ENCODE measurements around the gene NWD2.

NWD2 gene

DNA sequence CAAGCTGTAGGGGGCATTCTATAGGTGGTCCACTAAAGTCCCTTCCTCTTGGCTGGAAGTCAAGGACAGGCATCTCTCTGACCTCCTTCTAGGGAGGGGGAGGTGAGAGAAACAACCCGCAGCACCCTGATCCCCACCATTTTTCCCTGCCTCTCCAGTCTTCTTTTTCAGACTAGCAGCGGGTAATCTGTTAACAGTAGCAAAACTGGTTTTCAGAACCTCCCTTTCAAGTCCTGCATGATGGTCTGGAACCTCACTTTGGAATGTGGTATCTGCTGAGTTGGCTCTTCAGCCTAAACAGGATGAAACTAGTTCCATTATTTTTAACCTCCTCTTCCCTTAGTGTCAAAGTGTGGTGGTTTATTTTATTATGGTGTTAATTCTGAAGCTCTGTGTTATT, 196.0 kb downstream of the NWD2 start:
- no peak for DNase-seq (ENCODE audit: low read depth in 2 of 2)

- no peak for DNase-seq (ENCODE audit: low read depth in 2 of 2)
Observed at GRCh38 chr4:37441231-37442061, 196.9 kb downstream of the NWD2 start.

- no peak for DNase-seq (ENCODE audit: low read depth in 2 of 2)
Observed at GRCh38 chr4:37442062-37442323, 197.4 kb downstream of the NWD2 start.

- DNase-seq (ENCODE audit: low read depth in 2 of 2), result no peak
Observed at GRCh38 chr4:37443137-37443536, 198.6 kb downstream of the NWD2 start.

GRCh38 chr4:37445023-37445422, 200.5 kb downstream of the NWD2 start:
- no peak for DNase-seq (ENCODE audit: low read depth in 2 of 2)

DNA sequence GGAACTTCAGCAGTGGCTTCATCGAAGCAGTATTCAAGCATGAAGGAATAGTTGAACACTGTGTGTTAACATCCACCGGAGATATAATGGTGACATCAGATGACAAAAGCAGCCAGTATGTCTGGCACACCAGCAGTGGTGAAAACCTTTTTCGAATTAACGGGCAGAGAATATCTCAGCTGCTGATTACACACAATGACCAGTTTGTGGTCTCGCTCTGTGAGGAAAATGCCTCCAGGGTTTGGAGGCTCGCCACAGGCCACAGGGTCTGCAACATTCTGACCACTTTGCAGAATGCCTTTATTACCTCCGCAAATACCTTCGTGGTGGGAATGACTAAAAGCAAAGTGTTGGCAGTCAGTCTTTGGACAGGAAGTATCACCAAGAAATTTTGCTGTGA, 201.5 kb downstream of the NWD2 start:
- no peak for DNase-seq (ENCODE audit: low read depth in 2 of 2)

GRCh38 chr4:37447886-37448285, 203.3 kb downstream of the NWD2 start:
- DNase-seq (ENCODE audit: low read depth in 2 of 2), result no peak

- DNase-seq (ENCODE audit: low read depth in 2 of 2), result no peak
Observed at GRCh38 chr4:37450309-37450708, 205.8 kb downstream of the NWD2 start.

DNA sequence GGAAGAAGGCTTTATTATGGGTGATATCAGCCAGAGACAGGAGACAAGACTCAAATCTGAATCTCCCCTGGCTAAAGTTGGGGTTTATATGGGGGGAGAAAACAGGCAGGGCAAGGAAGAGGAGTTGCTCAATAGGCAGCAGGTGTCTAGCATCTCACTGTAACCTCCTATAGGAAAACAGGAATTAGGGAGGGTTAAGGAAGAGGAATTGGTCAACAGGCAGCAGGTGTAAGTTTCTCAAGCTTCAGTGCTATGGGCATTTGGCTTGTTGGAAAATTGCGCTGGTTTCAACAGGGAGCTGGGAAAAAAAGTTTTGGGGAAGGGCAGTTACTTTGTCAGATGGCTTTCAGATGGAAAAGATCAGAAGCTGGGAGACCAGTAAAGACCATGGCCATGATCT, 206.4 kb downstream of the NWD2 start:
- no peak for DNase-seq (ENCODE audit: low read depth in 2 of 2)

- no peak for DNase-seq (ENCODE audit: low read depth in 2 of 2)
Observed at GRCh38 chr4:37451656-37452055, 207.1 kb downstream of the NWD2 start.

GRCh38 chr4:37452952-37453280, 208.4 kb downstream of the NWD2 start:
- DNase-seq (ENCODE audit: low read depth in 2 of 2), result peak in 1 of 2 experiments; percentile 33

DNA sequence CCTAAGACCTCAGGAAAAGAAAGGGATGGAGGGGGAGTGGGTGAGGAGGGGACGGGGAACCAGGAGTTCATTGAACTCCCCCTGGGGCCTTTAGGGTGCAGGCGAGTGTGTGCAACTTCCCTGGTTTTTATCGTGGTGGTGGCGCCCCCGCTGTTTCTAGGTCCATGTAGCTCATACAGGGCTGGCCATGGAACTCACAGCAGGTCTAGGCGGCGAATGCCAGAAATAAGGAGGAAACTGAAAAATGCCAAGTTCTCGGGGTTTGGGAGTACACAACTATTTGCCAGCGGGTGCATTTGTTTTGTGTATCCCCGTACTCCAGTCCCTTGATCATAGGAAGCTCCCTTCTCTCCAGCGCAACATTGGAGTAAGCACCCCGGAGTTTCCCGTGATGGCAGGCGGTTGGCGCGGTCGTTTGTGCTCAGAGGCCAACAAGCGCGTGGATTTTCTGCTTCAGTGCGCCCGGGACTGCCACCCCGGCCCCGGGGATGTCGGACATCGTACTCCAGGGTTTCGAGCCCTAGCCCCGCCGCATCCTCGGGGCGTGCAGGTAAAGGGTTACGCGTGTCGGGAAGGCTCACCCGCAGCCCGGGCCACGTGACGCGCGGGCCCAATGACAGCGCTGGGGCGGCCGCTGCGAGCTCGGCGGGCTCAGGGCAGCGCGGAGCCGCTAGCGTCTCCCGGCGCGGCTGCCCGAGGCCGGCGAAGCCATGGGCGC, 208.9 kb downstream of the NWD2 start:
- DNase-seq (ENCODE audit: low read depth in 2 of 2), result peak; percentile 27 to 39

DNA sequence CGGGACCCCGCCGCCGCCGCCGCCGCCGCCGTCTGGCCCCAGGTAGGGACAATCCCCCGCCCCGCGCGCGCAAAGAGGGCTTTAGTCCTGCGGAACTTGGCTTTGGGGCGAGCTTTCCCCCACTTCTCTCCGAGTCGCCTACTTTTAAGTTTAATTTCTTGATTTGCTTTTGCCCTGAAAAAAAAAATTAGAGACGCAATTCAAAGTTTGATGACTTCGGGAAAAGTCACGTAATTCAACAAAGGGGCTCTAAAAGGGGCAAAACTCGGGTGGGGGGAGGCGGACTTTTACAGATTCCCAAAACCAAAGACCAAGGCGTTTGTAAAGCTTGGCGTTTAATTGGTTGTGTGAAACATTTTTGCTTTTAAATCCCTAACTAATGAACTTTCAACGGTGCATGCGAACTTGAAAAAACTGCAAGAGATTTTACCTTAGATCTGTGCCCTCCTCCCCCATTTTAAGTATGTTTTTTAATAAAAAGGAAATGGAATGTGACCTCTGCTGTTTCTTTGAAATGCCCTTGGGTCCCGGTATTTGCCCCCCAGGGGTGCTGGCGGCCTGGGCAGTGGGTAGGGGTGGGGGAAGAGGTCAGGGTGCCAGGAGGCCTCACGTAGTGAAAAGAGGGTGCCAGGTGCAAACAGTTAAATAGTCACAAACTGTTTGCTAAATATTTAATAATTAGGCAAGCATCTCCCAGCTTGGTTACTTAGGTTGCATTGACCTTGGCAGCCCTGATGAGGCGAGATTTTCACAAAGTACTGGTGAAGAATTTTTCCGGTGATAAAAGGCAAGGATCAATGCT, 209.7 kb downstream of the NWD2 start:
- no peak for DNase-seq (ENCODE audit: low read depth in 2 of 2)

- DNase-seq (ENCODE audit: low read depth in 2 of 2), result no peak
Observed at GRCh38 chr4:37455301-37456131, 211.0 kb downstream of the NWD2 start.

DNA sequence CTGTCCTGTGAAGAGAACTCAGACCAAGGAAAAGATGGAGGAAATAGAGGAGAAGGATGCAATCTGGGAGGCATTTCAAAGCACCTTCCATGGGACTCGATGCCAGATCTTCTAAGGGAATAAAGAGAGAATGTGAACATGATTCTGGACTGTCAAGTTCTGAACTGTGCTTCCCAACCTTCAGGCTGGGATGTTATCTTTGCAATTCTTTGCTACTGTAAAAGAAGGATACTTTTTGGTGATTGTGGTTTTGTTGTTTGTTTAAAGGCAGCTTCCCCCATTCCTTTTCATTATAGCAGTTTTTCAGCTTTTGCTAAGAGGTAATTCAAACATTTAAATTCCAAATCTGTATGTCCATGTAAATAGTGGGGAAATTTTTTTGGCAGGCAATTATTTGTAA, 217.3 kb downstream of the NWD2 start:
- no peak for DNase-seq (ENCODE audit: low read depth in 2 of 2)

DNA sequence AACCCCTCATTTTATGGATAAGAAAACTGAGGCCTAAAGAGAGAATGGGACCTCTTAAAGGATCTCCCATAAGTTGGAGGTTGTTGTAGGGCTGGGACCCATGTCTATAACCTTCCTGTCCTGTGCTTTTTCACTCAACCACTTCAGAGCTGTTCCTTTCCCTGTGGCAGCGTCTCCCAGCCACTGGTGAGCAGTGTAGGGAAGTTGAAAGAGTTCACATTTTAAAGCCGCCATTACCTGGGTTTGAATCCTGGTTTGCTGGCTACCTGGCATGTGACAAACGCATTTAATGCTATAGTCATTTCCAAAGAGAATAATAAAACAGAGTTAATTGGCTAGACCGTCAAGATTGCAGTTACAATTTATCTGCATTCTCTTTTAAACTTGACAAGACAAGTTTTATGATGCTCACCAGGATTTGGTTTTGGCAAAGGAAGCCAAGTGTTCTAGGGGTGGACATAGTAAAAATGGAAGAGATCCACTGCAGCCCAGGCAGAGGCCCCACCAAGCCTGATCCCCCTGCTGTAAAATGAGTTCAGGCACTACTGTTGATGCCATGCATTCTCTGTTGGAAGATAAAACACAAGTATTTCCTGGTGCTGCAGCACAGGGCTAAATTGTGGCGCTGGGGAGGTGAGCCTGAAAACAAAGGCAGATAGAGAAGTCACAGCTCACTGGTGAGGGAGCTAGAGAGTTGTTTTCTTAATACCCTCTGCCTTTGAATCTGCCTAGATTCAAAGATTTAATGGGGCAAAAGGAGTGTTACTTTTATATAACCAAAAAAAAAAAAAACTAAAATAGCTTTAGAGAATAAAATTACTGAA, 218.7 kb downstream of the NWD2 start:
- DNase-seq (ENCODE audit: low read depth in 2 of 2), result no peak

- DNase-seq (ENCODE audit: low read depth in 2 of 2), result no peak
Observed at GRCh38 chr4:37464373-37465128, 220.0 kb downstream of the NWD2 start.

- DNase-seq (ENCODE audit: low read depth in 2 of 2), result no peak
Observed at GRCh38 chr4:37465296-37465695, 220.8 kb downstream of the NWD2 start.

GRCh38 chr4:37465845-37466244, 221.3 kb downstream of the NWD2 start:
- no peak for DNase-seq (ENCODE audit: low read depth in 2 of 2)

DNA sequence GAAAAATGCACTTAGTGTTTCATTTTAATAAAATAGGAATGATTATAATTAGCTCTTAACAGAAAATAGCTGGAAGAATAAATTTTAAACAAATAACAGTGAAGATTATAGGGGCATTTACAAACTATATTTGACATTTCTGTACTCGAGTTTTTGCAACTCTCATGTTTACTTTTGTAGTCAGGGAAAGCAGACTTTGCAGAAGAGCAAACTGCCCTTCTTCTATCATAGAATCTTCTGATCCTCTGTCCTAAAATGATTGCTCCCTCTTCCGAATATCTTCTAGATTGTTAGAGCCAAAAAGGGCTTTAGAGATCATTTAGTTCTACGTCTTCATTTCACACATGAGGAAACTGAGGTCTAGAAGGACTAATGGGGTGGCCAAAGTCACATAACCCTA, 222.7 kb downstream of the NWD2 start:
- DNase-seq (ENCODE audit: low read depth in 2 of 2), result no peak

Measured in stimulated activated CD4-positive, alpha-beta T cell treated with anti-CD3 and anti-CD28 coated beads, Interleukin-12 subunit alpha, Interleukin-12 subunit beta, amount 100 ng/mL, for 24 hours (primary cell).